SK-N-SH (cell line): ENCODE results near the gene GRIA1. TPM values are rescaled to one million over a fixed set of nuclear protein-coding genes. Genes with fewer than 3 reads are reported as not detected.

Experiments used
- CTCF ChIA-PET: fragments of 300-600, 350-600 bp; formaldehyde crosslinking; extraction: SDS; loops from one replicate; lab custom pipeline; 2021; lab: Yijun Ruan, JAX
- POLR2A ChIA-PET: fragments of 350-600 bp; sonication (Branson Sonifier 250); formaldehyde crosslinking; extraction: SDS; loops from one replicate; lab custom pipeline; 2020; ENCODE audit warnings: antibody characterized with exemption, inconsistent platforms; lab: Yijun Ruan, JAX
- DNase-seq: peaks from one replicate; pipeline ENCODE4 v3.0.0; 2012
- H2AFZ ChIP-seq: fragments of 200-600 bp; sonication (generic); 2 replicates; pipeline ENCODE4 v1.8.1; 2016; ENCODE audit warnings: antibody characterized with exemption, mild to moderate bottlenecking, low read depth
- H3F3A ChIP-seq: fragments of 200-600 bp; sonication (generic); replicated peaks from 2 replicates; pipeline ENCODE3; 2016; ENCODE audit warnings: antibody characterized with exemption, mild to moderate bottlenecking; ENCODE audit not compliant: insufficient read depth
- H3K27ac ChIP-seq, 2 experiments: fragments of 200-500 bp in 1 of 2; fragments of 200-600 bp in 1 of 2; sonication (Bioruptor generic) in 1 of 2; sonication (generic), shearing (Covaris generic) in 1 of 2; 2 replicates each; pipeline versions ENCODE4 v1.5.1 to v1.6.1; 2014 to 2016; ENCODE audit warnings: low read depth in 2 of 2, inconsistent platforms in 1 of 2, low read length in 1 of 2, mild to moderate bottlenecking in 1 of 2, mixed read lengths in 1 of 2
- H3K27me3 ChIP-seq: fragments of 200-600 bp; sonication (generic), shearing (Covaris generic); 2 replicates; pipeline ENCODE4 v1.6.1; 2016; ENCODE audit warnings: mixed run types; ENCODE audit not compliant: insufficient read depth
- H3K36me3 ChIP-seq, 2 experiments: fragments of 200-500 bp in 1 of 2; fragments of 200-600 bp in 1 of 2; sonication (Bioruptor generic) in 1 of 2; sonication (generic) in 1 of 2; replicated peaks in 1 of 2; 2 replicates each; pipeline versions ENCODE3 to v1.5.1; 2014 to 2016; ENCODE audit warnings: low read length in 1 of 2, mild to moderate bottlenecking in 1 of 2; ENCODE audit not compliant: insufficient read depth in 2 of 2, control insufficient read depth in 1 of 2
- H3K4me1 ChIP-seq, 2 experiments: fragments of 200-500 bp in 1 of 2; fragments of 200-600 bp in 1 of 2; sonication (Bioruptor generic) in 1 of 2; sonication (generic), shearing (Covaris generic) in 1 of 2; 2 replicates each; pipeline versions ENCODE4 v1.5.1 to v1.6.1; 2014 to 2016; ENCODE audit warnings: low read depth in 1 of 2, low read length in 1 of 2, mixed run types in 1 of 2; ENCODE audit not compliant: insufficient read depth in 2 of 2, control insufficient read depth in 1 of 2
- H3K4me2 ChIP-seq: fragments of 200-600 bp; sonication (generic), shearing (Covaris generic); 2 replicates; pipeline ENCODE4 v1.6.1; 2017; ENCODE audit warnings: mixed run types
- H3K4me3 ChIP-seq, 2 experiments: fragments of 200-500 bp in 1 of 2; fragments of 200-600 bp in 1 of 2; sonication (Bioruptor generic) in 1 of 2; sonication (generic), shearing (Covaris generic) in 1 of 2; 2 replicates each; pipeline versions ENCODE4 v1.5.1 to v1.8.1; 2014 to 2016; ENCODE audit warnings: low read depth in 2 of 2, inconsistent platforms in 1 of 2, low read length in 1 of 2, mild to moderate bottlenecking in 1 of 2, mixed read lengths in 1 of 2, moderate library complexity in 1 of 2
- H3K79me2 ChIP-seq: fragments of 200-600 bp; sonication (generic); 2 replicates; pipeline ENCODE4 v1.8.1; 2017; ENCODE audit warnings: mild to moderate bottlenecking; ENCODE audit not compliant: insufficient read depth
- H3K9ac ChIP-seq: fragments of 200-600 bp; sonication (generic); 2 replicates; pipeline ENCODE4 v1.6.1; 2017; ENCODE audit warnings: mixed run types
- H3K9me2 ChIP-seq: fragments of 200-600 bp; sonication (generic); 2 replicates; pipeline ENCODE4 v1.6.1; 2017; ENCODE audit warnings: mixed run types
- H3K9me3 ChIP-seq: fragments of 200-600 bp; sonication (generic); 2 replicates; pipeline ENCODE4 v1.6.1; 2017; ENCODE audit warnings: mixed run types, mild to moderate bottlenecking, moderate library complexity
- H4K20me1 ChIP-seq: fragments of 200-600 bp; sonication (generic); 2 replicates; pipeline ENCODE4 v1.6.1; 2017; ENCODE audit warnings: mild to moderate bottlenecking, mixed run types; ENCODE audit not compliant: insufficient read depth
- CHD2 ChIP-seq: fragments of 150-350 bp; IDR thresholded peaks from 2 replicates; pipeline ENCODE4 v1.6.1; 2018; ENCODE audit warnings: low read length; ENCODE audit not compliant: partially characterized antibody
- FOSL2 ChIP-seq: IDR thresholded peaks from 2 replicates; pipeline ENCODE4 v1.4.0; 2012; ENCODE audit warnings: low read depth, mild to moderate bottlenecking, moderate library complexity, borderline replicate concordance
- FOXM1 ChIP-seq: IDR thresholded peaks from 2 replicates; pipeline ENCODE4 v1.4.0; 2012; ENCODE audit warnings: low read depth, mild to moderate bottlenecking
- GABPA ChIP-seq: IDR thresholded peaks from 2 replicates; pipeline ENCODE4 v1.4.0; 2012; ENCODE audit warnings: low read depth, mild to moderate bottlenecking
- GATA2 ChIP-seq: sonication (generic); formaldehyde crosslinking; IDR thresholded peaks from 2 replicates; pipeline ENCODE4 v1.5.0; 2020; ENCODE audit warnings: mild to moderate bottlenecking, missing genetic modification reagents
- RCOR1 ChIP-seq: fragments of 150-350 bp; IDR thresholded peaks from 2 replicates; pipeline ENCODE4 v1.6.1; 2017; ENCODE audit warnings: antibody characterized with exemption, low read length
- RFX5 ChIP-seq: IDR thresholded peaks from 2 replicates; pipeline ENCODE4 v1.6.1; 2012; ENCODE audit warnings: mild to moderate bottlenecking, improper control_type of control experiment, low read length
- WGBS: methylation state at CpG from one replicate; pipeline ENCODE4 v1.1.6; 2017; ENCODE audit warnings: low lambda C conversion rate; 5-methylcytosine and 5-hydroxymethylcytosine counted together
- polyA plus RNA-seq, 3 experiments: library from polyadenylated mRNA; depleted of rRNA; stranded (reverse); fragments of >200 nt; gene quantifications; 2 replicates each; pipeline ENCODE4 v1.2.3, GENCODE V29; 2012
- TF ChIP-seq, protein P1 (sequence below): IDR thresholded peaks from 2 replicates; pipeline ENCODE4 v1.4.0; 2012; ENCODE audit warnings: low read depth, borderline replicate concordance
- TF ChIP-seq, protein P2 (sequence below): IDR thresholded peaks from 2 replicates; pipeline ENCODE4; 2012
- TF ChIP-seq, protein P3 (sequence below): fragments of 150-350 bp; IDR thresholded peaks from 2 replicates; pipeline ENCODE4 v1.6.1; 2016; ENCODE audit warnings: mild to moderate bottlenecking, low read depth, low read length

Gene GRIA1
- polyA plus RNA-seq, 1 of the 3 experiments (the other 2 are of a cell fraction): 0.35 TPM

DNA sequence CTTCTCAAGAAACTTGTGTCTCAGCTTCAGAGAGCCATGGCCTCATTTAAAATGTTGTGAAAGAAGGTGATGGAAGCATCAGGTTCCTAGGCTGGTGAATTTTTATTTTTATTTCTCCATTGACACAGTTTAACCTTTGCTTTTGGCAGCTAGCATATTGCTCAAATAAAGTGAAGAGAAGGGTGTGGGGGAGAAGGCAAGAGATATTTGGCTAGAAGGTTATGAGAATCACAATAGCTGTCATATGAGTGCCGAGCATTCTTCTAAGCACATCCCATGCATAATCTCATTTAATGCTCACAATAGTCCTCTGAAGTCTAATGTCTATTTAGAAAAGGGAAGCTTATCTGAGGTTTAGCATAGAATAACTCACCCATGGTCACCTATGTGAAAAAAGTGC is 43.1 kb downstream of the GRIA1 start:
- no peak overlapping the region for H3K4me2 ChIP-seq
- no peaks in the 10 kb centered on the region for H3K9me3 ChIP-seq
- H3K4me3 ChIP-seq: no peak overlapping the region
- H3F3A ChIP-seq: no peaks in the 10 kb centered on the region
- H3K36me3 ChIP-seq: no peaks in the 10 kb centered on the region
- CTCF ChIA-PET: interaction anchor here (1.0 kb wide), 1 partner anchor 431 kb away, joined by 3 read pairs; no protein-coding TSS in a partner anchor
- WGBS: 91% methylated on average over 1 of the region's 1 CpG
- DNase-seq: no peak
- H3K27ac ChIP-seq: no peak overlapping the region
- no peak overlapping the region for H2AFZ ChIP-seq
- no peaks in the 10 kb centered on the region for H3K27me3 ChIP-seq
- H3K9ac ChIP-seq: no peak overlapping the region
- no peaks in the 10 kb centered on the region for H3K9me2 ChIP-seq
- TF ChIP-seq FOXM1: no peak
- no peak for TF ChIP-seq GATA2 (CRISPR knock-in tag)
- TF ChIP-seq, protein P1, sequence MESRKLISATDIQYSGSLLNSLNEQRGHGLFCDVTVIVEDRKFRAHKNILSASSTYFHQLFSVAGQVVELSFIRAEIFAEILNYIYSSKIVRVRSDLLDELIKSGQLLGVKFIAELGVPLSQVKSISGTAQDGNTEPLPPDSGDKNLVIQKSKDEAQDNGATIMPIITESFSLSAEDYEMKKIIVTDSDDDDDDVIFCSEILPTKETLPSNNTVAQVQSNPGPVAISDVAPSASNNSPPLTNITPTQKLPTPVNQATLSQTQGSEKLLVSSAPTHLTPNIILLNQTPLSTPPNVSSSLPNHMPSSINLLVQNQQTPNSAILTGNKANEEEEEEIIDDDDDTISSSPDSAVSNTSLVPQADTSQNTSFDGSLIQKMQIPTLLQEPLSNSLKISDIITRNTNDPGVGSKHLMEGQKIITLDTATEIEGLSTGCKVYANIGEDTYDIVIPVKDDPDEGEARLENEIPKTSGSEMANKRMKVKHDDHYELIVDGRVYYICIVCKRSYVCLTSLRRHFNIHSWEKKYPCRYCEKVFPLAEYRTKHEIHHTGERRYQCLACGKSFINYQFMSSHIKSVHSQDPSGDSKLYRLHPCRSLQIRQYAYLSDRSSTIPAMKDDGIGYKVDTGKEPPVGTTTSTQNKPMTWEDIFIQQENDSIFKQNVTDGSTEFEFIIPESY: no peak
- no peak for TF ChIP-seq FOSL2
- peaks cover 0 to 8% of the 10 kb centered on the region in 2 experiments; a peak in 1 of 4 replicates for H3K4me1 ChIP-seq
- no peaks in the 10 kb centered on the region for H3K79me2 ChIP-seq
- POLR2A ChIA-PET: no interaction called here
- H4K20me1 ChIP-seq: no peaks in the 10 kb centered on the region

DNA sequence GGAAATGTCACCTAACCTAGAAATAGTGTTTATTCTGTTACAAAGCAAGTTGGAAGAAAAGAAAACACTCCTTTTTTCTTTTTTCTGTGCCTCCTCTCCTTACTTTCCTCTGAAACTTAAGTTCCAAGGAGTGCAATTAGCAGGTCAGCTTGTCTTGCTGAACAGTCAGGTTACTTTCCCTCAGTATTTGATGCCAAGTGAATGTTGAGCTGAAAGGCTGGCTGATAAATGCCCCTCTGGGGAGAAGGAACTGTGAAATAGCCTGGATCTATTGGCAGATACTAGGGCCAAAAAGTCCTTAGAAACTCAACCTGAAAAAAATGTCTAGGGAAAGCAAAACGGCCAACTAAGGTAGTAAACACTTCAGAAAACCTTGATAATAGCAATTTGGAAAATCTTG is 43.6 kb downstream of the GRIA1 start:
- 50% methylated on average over 1 of the region's 1 CpG for WGBS
- no peak overlapping the region for H3K4me2 ChIP-seq
- no peak overlapping the region for H3K27ac ChIP-seq
- CTCF ChIA-PET: interaction anchor here (1.0 kb wide), 1 partner anchor 431 kb away, joined by 3 read pairs; no protein-coding TSS in a partner anchor
- no peaks in the 10 kb centered on the region for H4K20me1 ChIP-seq
- H3F3A ChIP-seq: no peaks in the 10 kb centered on the region
- no peaks in the 10 kb centered on the region for H3K36me3 ChIP-seq
- H3K79me2 ChIP-seq: no peaks in the 10 kb centered on the region
- H3K27me3 ChIP-seq: no peaks in the 10 kb centered on the region
- no peak for DNase-seq
- POLR2A ChIA-PET: no interaction called here
- peaks cover 0 to 8% of the 10 kb centered on the region in 2 experiments; a peak in 1 of 4 replicates for H3K4me1 ChIP-seq
- TF ChIP-seq, protein P2, sequence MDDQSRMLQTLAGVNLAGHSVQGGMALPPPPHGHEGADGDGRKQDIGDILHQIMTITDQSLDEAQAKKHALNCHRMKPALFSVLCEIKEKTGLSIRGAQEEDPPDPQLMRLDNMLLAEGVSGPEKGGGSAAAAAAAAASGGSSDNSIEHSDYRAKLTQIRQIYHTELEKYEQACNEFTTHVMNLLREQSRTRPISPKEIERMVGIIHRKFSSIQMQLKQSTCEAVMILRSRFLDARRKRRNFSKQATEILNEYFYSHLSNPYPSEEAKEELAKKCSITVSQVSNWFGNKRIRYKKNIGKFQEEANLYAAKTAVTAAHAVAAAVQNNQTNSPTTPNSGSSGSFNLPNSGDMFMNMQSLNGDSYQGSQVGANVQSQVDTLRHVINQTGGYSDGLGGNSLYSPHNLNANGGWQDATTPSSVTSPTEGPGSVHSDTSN: no peak
- no peak for TF ChIP-seq CHD2
- TF ChIP-seq GABPA: no peak
- no peak for TF ChIP-seq RFX5
- TF ChIP-seq RCOR1: no peak
- TF ChIP-seq, protein P3, sequence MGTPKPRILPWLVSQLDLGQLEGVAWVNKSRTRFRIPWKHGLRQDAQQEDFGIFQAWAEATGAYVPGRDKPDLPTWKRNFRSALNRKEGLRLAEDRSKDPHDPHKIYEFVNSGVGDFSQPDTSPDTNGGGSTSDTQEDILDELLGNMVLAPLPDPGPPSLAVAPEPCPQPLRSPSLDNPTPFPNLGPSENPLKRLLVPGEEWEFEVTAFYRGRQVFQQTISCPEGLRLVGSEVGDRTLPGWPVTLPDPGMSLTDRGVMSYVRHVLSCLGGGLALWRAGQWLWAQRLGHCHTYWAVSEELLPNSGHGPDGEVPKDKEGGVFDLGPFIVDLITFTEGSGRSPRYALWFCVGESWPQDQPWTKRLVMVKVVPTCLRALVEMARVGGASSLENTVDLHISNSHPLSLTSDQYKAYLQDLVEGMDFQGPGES: no peak
- no peak overlapping the region for H3K4me3 ChIP-seq
- H3K9me2 ChIP-seq: no peaks in the 10 kb centered on the region
- no peaks in the 10 kb centered on the region for H3K9me3 ChIP-seq
- no peak overlapping the region for H3K9ac ChIP-seq
- H2AFZ ChIP-seq: no peak overlapping the region
